ENCODE results near the gene TRMT11.

GRCh38 chr6:125991653-125992052, 5.3 kb downstream of the TRMT11 start:
- TF ChIP-seq CTCF (IDR thresholded peaks at IDR 0.05) (no peak), EP300 (IDR thresholded peaks at IDR 0.05; ENCODE audit: low read depth) (no peak), POLR2A (IDR thresholded peaks at IDR 0.05) (no peak), POLR2AphosphoS5 (IDR thresholded peaks at IDR 0.05) (no peak)

All from transverse colon (tissue), 4 donors.